Skeletal muscle tissue (tissue), 4 donors: Measurements from ENCODE around the gene CCSER1. TPM values are rescaled to one million over a fixed set of nuclear protein-coding genes. Genes with fewer than 3 reads are reported as not detected.

Source experiments
- H3K27ac ChIP-seq: one replicate; pipeline ENCODE4 v1.7.0; 2013; ENCODE audit warnings: mild to moderate bottlenecking, low read depth, low read length, inconsistent platforms
- H3K27me3 ChIP-seq, 3 donors: one replicate each; pipeline ENCODE4 v1.7.0; 2013; ENCODE audit warnings: low read length in 3 of 3; ENCODE audit not compliant: control insufficient read depth in 3 of 3, insufficient read depth in 3 of 3
- H3K36me3 ChIP-seq, 3 donors: one replicate each; pipeline ENCODE4 v1.7.0; 2013; ENCODE audit warnings: low read length in 3 of 3; ENCODE audit not compliant: control insufficient read depth in 3 of 3, insufficient read depth in 3 of 3
- H3K4me1 ChIP-seq, 3 donors: one replicate each; pipeline ENCODE4 v1.7.0; 2013; ENCODE audit warnings: low read length in 3 of 3, mild to moderate bottlenecking in 3 of 3; ENCODE audit not compliant: control insufficient read depth in 3 of 3, insufficient read depth in 3 of 3
- H3K4me3 ChIP-seq, 3 donors: one replicate each; pipeline ENCODE4 v1.7.0; 2013; ENCODE audit warnings: low read length in 3 of 3
- H3K9ac ChIP-seq, 3 donors: one replicate each; pipeline ENCODE4 v1.7.0; 2013; ENCODE audit warnings: low read length in 3 of 3, mild to moderate bottlenecking in 3 of 3, moderate library complexity in 2 of 3, low read depth in 1 of 3
- H3K9me3 ChIP-seq, 3 donors: one replicate each; pipeline ENCODE4 v1.7.0; 2013; ENCODE audit warnings: low read length in 3 of 3; ENCODE audit not compliant: control insufficient read depth in 3 of 3
- total RNA-seq: library from RNA; depleted of rRNA; stranded (reverse); fragments of >200 nt; gene quantifications from one replicate; pipeline ENCODE4 v1.2.3, GENCODE V29; 2014
- donor health status: Osteomylitis.

The CCSER1 gene
- total RNA-seq, 1 donor from 2014 or later: 1.0 TPM

- Histone ChIP-seq H3K9me3 (no peaks in the 10 kb centered on the region), H3K27me3 (no peaks in the 10 kb centered on the region), H3K27ac (no peak overlapping the region), H3K36me3 (no peaks in the 10 kb centered on the region), H3K4me1 (no peaks in the 10 kb centered on the region), H3K4me3 (no peak overlapping the region), H3K9ac (no peak overlapping the region)
These were observed 908.1 kb downstream of the CCSER1 start for GRCh38 chr4:91035276-91035675.

GRCh38 chr4:91037951-91038350 lies 910.8 kb downstream of the CCSER1 start:
- H3K4me1 ChIP-seq: no peaks in the 10 kb centered on the region
- no peak overlapping the region for H3K27ac ChIP-seq
- no peak overlapping the region for H3K9ac ChIP-seq
- no peak overlapping the region for H3K4me3 ChIP-seq
- no peaks in the 10 kb centered on the region for H3K9me3 ChIP-seq
- no peaks in the 10 kb centered on the region for H3K27me3 ChIP-seq
- H3K36me3 ChIP-seq: no peaks in the 10 kb centered on the region

- Histone ChIP-seq H3K4me1 (no peaks in the 10 kb centered on the region), H3K36me3 (no peaks in the 10 kb centered on the region)
These were observed 930.7 kb downstream of the CCSER1 start for GRCh38 chr4:91057871-91058270.

GRCh38 chr4:91058345-91058744 lies 931.2 kb downstream of the CCSER1 start:
- no peaks in the 10 kb centered on the region for H3K9me3 ChIP-seq
- no peaks in the 10 kb centered on the region for H3K27me3 ChIP-seq
- no peak overlapping the region for H3K9ac ChIP-seq
- H3K36me3 ChIP-seq: no peaks in the 10 kb centered on the region
- H3K4me1 ChIP-seq: no peaks in the 10 kb centered on the region
- no peak overlapping the region for H3K27ac ChIP-seq
- no peak overlapping the region for H3K4me3 ChIP-seq

More at GRCh38 chr4:91057871-91058270, 930.7 kb downstream of the CCSER1 start:
- Histone ChIP-seq H3K9ac (no peak overlapping the region), H3K4me3 (no peak overlapping the region), H3K27ac (no peak overlapping the region), H3K9me3 (no peaks in the 10 kb centered on the region), H3K27me3 (no peaks in the 10 kb centered on the region)

- Histone ChIP-seq H3K9me3 (no peaks in the 10 kb centered on the region), H3K9ac (no peak overlapping the region), H3K27ac (no peak overlapping the region), H3K4me1 (no peaks in the 10 kb centered on the region), H3K36me3 (no peaks in the 10 kb centered on the region), H3K4me3 (no peak overlapping the region), H3K27me3 (no peaks in the 10 kb centered on the region)
These were observed 937.1 kb downstream of the CCSER1 start for GRCh38 chr4:91064157-91064853.

GRCh38 chr4:91065117-91065516 lies 937.9 kb downstream of the CCSER1 start:
- Histone ChIP-seq H3K4me1 (no peaks in the 10 kb centered on the region), H3K27ac (no peak overlapping the region), H3K9me3 (no peaks in the 10 kb centered on the region), H3K27me3 (no peaks in the 10 kb centered on the region), H3K4me3 (no peak overlapping the region), H3K9ac (no peak overlapping the region), H3K36me3 (no peaks in the 10 kb centered on the region)

- H3K27ac ChIP-seq: no peak overlapping the region
- no peaks in the 10 kb centered on the region for H3K9me3 ChIP-seq
- H3K27me3 ChIP-seq: no peaks in the 10 kb centered on the region
- H3K4me1 ChIP-seq: no peaks in the 10 kb centered on the region
- no peaks in the 10 kb centered on the region for H3K36me3 ChIP-seq
- H3K4me3 ChIP-seq: no peak overlapping the region
- H3K9ac ChIP-seq: no peak overlapping the region
These were observed 943.5 kb downstream of the CCSER1 start for GRCh38 chr4:91070736-91071135.

- H3K27me3 ChIP-seq: no peaks in the 10 kb centered on the region
These were observed 949.0 kb downstream of the CCSER1 start for GRCh38 chr4:91076147-91076546.

GRCh38 chr4:91085961-91086360 lies 958.8 kb downstream of the CCSER1 start:
- Histone ChIP-seq H3K4me3 (no peak overlapping the region), H3K4me1 (no peaks in the 10 kb centered on the region), H3K27ac (no peak overlapping the region), H3K36me3 (no peaks in the 10 kb centered on the region), H3K9ac (no peak overlapping the region), H3K27me3 (no peaks in the 10 kb centered on the region), H3K9me3 (no peaks in the 10 kb centered on the region)

More at GRCh38 chr4:91076147-91076546, 949.0 kb downstream of the CCSER1 start:
- no peak overlapping the region for H3K9ac ChIP-seq
- no peak overlapping the region for H3K27ac ChIP-seq
- no peaks in the 10 kb centered on the region for H3K4me1 ChIP-seq
- H3K36me3 ChIP-seq: no peaks in the 10 kb centered on the region
- no peaks in the 10 kb centered on the region for H3K9me3 ChIP-seq
- H3K4me3 ChIP-seq: no peak overlapping the region

GRCh38 chr4:91087743-91088142 lies 960.5 kb downstream of the CCSER1 start:
- H3K27me3 ChIP-seq: no peaks in the 10 kb centered on the region
- H3K9ac ChIP-seq: no peak overlapping the region
- H3K27ac ChIP-seq: no peak overlapping the region
- H3K36me3 ChIP-seq: no peaks in the 10 kb centered on the region
- no peak overlapping the region for H3K4me3 ChIP-seq
- H3K4me1 ChIP-seq: no peaks in the 10 kb centered on the region
- H3K9me3 ChIP-seq: no peaks in the 10 kb centered on the region
